Stomach smooth muscle (tissue), 2 donors: ENCODE results near the gene AFF4.
A peak's percentile ranks its signal among the peaks of the same experiment; 100 is the strongest.

Source experiments
- H3K27ac ChIP-seq: one replicate; pipeline ENCODE4 v1.7.0; 2013; ENCODE audit warnings: mild to moderate bottlenecking, low read length, inconsistent platforms
- H3K27me3 ChIP-seq, 2 donors: one replicate each; pipeline ENCODE4 v1.7.0; 2013; ENCODE audit warnings: low read length in 2 of 2; ENCODE audit not compliant: insufficient read depth in 2 of 2, control insufficient read depth in 1 of 2
- H3K36me3 ChIP-seq, 2 donors: one replicate each; pipeline ENCODE4 v1.7.0; 2013; ENCODE audit warnings: low read length in 2 of 2; ENCODE audit not compliant: control insufficient read depth in 2 of 2, insufficient read depth in 2 of 2
- H3K4me1 ChIP-seq: one replicate; pipeline ENCODE4 v1.7.0; 2013; ENCODE audit warnings: low read length; ENCODE audit not compliant: control insufficient read depth, insufficient read depth
- H3K4me3 ChIP-seq, 2 donors: one replicate each; pipeline ENCODE4 v1.7.0; 2013; ENCODE audit warnings: low read length in 2 of 2
- H3K9ac ChIP-seq, 2 donors: one replicate each; pipeline ENCODE4 v1.7.0; 2013; ENCODE audit warnings: low read length in 2 of 2, mild to moderate bottlenecking in 1 of 2
- H3K9me3 ChIP-seq, 2 donors: one replicate each; pipeline ENCODE4 v1.7.0; 2013; ENCODE audit warnings: low read length in 2 of 2; ENCODE audit not compliant: control insufficient read depth in 2 of 2
- donor health status: healthy.
- donor health status: Pancreatic carcinoma.

The AFF4 gene

DNA sequence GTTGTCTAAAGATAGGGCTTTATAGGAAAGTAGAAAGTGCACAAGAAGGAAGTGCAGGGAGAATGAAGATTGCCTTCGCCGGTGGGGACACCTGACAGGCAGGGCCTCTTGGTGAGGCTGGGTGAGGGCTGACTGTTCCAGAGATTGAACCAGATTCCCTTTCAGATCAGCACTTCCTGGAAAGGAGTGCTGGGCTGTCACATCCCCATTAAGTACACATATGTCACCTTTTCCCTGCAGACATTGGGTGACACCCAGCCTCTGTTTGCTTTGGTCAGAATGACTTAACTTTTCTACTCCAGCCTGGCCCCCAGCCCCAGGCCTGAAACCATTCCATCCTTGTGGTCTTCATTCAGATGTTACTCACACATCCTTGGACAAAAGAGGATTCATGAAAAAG lies 125.6 kb downstream of the AFF4 start:
- H3K4me3 ChIP-seq: no peak overlapping the region
- no peaks in the 10 kb centered on the region for H3K36me3 ChIP-seq
- no peaks in the 10 kb centered on the region for H3K9me3 ChIP-seq
- H3K27me3 ChIP-seq: peaks cover 0 to 2% of the 10 kb centered on the region in 2 donors
- no peaks in the 10 kb centered on the region for H3K4me1 ChIP-seq
- no peak overlapping the region for H3K9ac ChIP-seq
- no peak overlapping the region for H3K27ac ChIP-seq

DNA sequence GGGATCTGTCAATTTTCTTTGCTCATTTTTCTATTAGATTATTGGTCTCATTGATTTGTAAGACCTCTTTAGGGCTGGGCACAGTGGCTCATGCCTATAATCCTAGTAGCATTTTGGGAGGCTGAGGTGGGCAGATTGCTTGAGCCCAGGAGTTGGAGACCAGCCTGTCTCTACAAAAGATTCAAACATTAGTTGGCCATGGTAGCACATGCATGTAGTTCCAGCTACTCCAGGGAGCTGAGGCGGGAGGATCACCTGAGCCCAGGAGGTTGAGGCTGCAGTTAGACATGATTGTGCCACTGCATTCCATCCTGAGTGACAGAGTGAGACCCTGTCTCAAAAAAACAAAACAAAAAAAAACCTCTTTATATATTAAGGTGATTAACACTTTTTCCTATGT lies 126.6 kb downstream of the AFF4 start:
- Histone ChIP-seq H3K36me3 (no peaks in the 10 kb centered on the region), H3K4me1 (no peaks in the 10 kb centered on the region), H3K27ac (no peak overlapping the region), H3K9me3 (no peaks in the 10 kb centered on the region), H3K27me3 (peaks cover 0 to 2% of the 10 kb centered on the region in 2 donors), H3K4me3 (no peak overlapping the region), H3K9ac (no peak overlapping the region)

DNA sequence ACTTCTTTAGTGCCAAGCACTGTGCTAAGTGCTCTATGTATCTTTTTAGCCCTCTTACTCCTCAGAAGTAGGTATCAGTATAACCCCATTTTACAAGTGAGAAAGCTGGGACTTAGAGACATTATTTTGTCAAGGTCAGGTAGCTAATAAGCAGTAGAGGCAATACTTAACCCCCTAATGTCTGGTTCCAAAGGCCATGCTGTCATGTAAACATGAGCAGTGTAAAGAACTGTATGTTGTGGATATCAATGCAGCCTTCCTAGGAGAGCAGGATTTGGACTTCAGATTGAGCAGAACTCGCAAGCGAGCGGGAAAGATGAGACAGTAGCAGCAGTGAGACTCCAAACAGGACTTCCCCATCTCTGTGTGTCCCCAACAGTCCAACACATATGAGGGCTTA lies 129.4 kb downstream of the AFF4 start:
- Histone ChIP-seq H3K27me3 (peaks cover 2 to 8% of the 10 kb centered on the region in 2 donors), H3K4me1 (peaks cover 14% of the 10 kb centered on the region), H3K36me3 (no peaks in the 10 kb centered on the region), H3K27ac (no peak overlapping the region), H3K9me3 (no peaks in the 10 kb centered on the region), H3K4me3 (no peak overlapping the region), H3K9ac (no peak overlapping the region)

DNA sequence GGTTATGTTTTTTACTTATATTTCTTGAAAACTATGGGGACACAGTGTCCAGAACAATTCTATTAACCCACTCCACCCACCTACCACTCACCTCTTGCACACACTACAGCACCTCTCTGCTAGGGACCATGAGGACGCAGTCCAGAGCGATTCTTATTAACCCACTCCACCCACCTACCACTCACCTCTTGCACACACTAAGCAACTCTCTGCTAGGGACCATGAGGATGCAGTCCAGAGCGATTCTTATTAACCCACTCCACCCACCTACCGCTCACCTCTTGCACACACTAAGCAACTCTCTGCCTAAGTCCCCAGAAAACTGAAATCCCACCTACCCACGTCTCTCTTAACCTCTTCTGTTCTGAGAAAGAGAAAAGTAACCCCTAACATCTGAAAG lies 130.8 kb downstream of the AFF4 start:
- Histone ChIP-seq H3K4me3 (no peak overlapping the region), H3K36me3 (no peaks in the 10 kb centered on the region), H3K9ac (no peak overlapping the region), H3K4me1 (peaks cover 14% of the 10 kb centered on the region), H3K27me3 (peaks cover 7 to 13% of the 10 kb centered on the region in 2 donors), H3K9me3 (no peaks in the 10 kb centered on the region), H3K27ac (no peak overlapping the region)

DNA sequence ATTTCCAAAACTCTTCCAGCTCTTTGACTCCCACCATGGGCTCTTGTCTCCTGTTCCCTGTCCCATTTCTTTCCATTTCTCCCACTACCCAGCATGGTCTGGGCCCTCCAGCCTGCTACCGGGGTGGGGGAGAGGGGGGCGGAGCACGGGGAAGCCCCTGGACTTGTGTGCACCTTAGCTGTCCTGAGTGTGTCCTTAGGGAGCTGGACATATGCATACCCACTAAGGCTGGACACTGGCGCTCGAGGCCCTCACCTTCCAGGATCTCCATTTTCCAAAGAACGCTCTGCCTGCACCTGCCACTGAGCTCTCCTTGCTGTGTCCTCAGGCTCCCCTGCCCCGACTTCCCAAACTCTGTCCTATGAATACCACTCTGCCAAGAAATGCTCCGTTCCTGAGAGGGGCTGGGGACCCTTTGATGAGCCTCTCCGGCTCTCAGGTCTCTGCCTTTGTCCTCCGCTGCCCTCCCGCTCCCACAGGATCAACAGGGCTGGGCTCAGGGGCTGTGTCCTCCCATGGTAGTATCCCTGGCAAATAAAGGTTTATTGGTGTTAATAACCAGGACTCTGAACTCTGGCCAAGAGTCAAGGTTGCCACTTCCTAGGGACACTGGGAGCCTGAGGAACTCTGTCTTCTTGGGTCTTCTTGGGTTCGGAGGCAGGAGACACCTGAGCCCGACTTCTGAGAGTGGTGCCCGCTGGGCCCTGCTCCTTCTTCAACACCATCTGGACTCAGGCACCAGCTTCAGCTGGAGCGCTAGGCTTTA lies 132.2 kb downstream of the AFF4 start:
- H3K27me3 ChIP-seq: peaks cover 14 to 20% of the 10 kb centered on the region in 2 donors
- H3K27ac ChIP-seq: no peak overlapping the region
- peak overlapping the region in 1 of 2 donors; percentile 53 for H3K9ac ChIP-seq
- H3K36me3 ChIP-seq: no peaks in the 10 kb centered on the region
- H3K9me3 ChIP-seq: no peaks in the 10 kb centered on the region
- peaks cover 14% of the 10 kb centered on the region for H3K4me1 ChIP-seq
- H3K4me3 ChIP-seq: peak overlapping the region in 1 of 2 donors; percentile 79

DNA sequence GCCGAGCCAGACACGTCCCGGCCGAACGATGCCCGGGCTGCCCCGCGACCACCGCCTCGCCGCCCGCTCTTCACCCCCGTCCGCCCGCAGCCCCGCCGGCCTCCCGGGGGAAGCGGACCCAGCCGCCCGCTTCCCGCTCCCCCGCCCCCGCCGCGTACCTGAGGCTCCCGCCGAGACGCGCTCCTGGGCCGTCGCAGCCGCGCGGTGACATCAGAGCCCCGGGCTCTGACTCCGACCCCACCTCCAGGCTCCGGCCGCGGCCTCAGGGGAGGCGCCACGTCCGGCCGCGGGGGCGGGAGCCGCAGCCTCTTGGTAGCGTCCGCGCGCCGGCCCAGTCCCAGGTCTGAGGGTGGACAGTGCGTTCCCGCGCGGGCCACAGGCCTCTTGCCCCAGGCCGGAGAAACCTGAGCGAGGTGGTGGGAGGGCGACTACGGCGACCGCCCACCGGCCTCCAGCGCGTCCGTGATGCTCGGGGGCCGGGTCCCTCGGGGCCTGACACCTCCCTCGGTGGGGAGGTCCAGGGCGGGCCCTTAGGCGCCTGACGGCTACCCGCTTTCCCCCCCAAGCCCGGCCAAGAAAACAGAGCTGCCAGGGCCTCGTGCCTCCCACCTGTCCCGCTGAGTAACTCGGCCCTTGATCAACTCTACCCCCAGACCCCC lies 132.9 kb downstream of the AFF4 start, which contains the start of gene SHROOM1:
SHROOM1 (minus strand) TSS at position 212 of the 659 bp plus-strand sequence. CDS start 4,507 bp downstream, outside the sequence.
- Histone ChIP-seq H3K27ac (no peak within 1 kb of the TSS), H3K9ac (peak within 1 kb of the TSS; percentile 64 to 66), H3K36me3 (no peaks in the 10 kb centered on the region), H3K4me3 (peak within 1 kb of the TSS; percentile 66 to 79), H3K9me3 (no peaks in the 10 kb centered on the region), H3K4me1 (peaks cover 14% of the 10 kb centered on the region), H3K27me3 (peaks cover 17 to 27% of the 10 kb centered on the region in 2 donors)

DNA sequence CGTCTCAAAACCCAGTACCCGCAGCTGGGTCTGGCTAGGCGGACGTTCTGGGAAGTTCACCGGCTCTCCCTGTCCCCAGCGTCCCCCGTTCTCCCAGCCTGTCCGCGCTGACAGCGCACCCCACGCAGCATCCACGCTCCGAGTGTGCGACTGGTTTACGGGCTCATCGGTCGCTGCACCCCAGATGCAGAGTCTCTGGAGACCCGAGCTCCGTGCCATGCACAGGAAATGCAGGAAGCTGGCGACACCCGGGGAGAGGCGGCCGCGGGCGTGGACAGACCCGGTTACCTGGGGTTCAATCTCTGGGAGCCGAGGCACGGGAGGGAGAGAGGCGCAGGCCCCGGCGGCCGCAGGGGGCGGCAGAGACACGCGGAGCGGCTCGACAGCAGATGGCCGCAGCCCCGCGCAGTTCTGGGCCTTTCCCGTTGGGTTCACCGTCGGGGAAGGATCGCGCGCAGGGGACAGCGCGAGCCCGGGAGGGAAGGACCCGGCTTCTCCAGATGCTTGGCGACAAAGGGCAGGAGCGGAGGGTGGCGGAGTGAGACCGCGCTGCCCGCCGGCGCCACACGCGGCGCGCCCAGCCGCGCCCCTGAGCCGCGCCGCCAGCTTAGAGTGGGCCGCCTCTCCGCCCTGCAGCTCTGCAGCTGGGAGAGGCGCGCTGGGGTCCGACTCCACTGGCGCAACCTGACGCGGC lies 133.5 kb downstream of the AFF4 start:
- Histone ChIP-seq H3K27me3 (peaks cover 16 to 34% of the 10 kb centered on the region in 2 donors), H3K4me3 (peak overlapping the region; percentile 66 to 79), H3K9me3 (no peaks in the 10 kb centered on the region), H3K27ac (no peak overlapping the region), H3K4me1 (peaks cover 14% of the 10 kb centered on the region), H3K9ac (peak overlapping the region; percentile 64 to 66), H3K36me3 (no peaks in the 10 kb centered on the region)

DNA sequence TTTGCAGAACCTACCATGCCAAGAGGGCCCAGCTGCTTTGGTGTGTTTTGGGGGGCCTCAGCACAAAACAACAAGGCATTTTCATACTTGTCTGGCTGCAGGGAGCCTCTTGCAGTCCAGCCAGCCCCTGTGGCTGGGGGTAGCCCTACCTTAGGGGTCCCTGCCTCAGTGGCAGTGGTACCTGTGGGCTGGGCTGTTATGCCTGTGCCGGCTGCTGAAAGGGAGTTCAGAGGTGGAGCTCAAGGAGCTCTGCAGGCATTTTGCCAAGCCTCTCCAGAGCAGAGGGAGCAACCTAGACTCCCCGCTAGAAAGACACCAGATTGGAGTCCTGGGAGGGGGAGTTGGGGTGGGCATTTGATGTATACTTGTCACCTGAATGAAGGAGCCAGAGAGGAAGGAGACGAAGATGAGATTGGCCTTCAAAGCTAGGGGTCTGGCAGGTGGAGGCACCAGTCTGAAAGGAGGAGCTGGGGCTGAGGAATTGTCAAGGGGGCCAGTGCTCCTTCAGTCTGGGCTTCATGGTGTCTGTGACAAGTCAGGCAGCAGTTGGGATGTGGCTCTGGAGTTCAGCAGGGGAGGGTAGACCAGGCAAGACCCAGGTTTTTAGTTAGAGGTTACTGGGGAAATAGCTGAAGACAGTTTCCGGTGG lies 134.5 kb downstream of the AFF4 start:
- Histone ChIP-seq H3K36me3 (no peaks in the 10 kb centered on the region), H3K27ac (no peak overlapping the region), H3K4me1 (peaks cover 14% of the 10 kb centered on the region), H3K9me3 (no peaks in the 10 kb centered on the region), H3K27me3 (peaks cover 21 to 38% of the 10 kb centered on the region in 2 donors), H3K9ac (no peak overlapping the region), H3K4me3 (peak overlapping the region in 1 of 2 donors; percentile 79)

DNA sequence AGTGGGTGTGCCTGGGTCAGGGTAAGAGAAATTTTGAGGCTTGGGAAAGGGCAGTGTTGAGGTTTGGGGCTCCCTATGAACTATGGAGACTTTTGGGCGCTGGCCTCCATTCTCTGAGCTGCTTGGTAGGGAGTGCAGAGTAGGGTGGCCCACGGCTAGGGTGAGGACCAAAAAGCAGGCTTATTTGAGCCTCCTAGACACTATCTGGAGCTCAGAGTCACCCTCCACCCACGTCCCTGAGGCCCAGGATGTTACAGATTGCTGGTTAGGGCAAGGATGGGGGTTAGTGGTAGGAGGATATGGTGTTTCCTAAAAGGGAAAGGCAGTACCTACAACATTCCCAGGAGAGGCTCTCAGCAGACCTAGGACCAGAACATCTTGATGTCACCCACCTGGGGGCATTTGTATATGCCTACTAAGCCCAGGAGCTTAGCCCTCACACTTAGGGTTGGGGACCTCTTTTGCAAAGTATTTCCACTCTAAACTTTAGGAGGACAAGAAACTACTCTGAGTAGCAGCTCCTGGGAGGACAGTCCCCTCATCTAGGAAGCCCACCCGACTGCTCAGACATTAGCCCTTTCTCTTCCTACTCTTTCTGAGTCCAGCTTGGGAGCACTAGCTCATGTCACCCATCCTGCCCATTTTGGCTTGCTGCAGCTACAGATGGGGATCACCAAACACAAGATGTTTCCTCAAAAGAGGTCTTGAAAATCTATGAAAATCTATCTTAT lies 135.3 kb downstream of the AFF4 start:
- Histone ChIP-seq H3K27me3 (peaks cover 21 to 38% of the 10 kb centered on the region in 2 donors), H3K4me1 (peaks cover 18% of the 10 kb centered on the region), H3K4me3 (no peak overlapping the region), H3K27ac (no peak overlapping the region), H3K9ac (no peak overlapping the region), H3K36me3 (no peaks in the 10 kb centered on the region), H3K9me3 (no peaks in the 10 kb centered on the region)
